Testis (tissue), 2 donors: ENCODE data around the gene CCDC138.

Experiments used
- POLR2A ChIP-seq: fragments of 450-650 bp; IDR thresholded peaks from one replicate; pipeline ENCODE4 v1.6.1; 2017; ENCODE audit warnings: antibody characterized with exemption, mild to moderate bottlenecking, moderate library complexity
- TF ChIP-seq, protein P1 (sequence below), 3 experiments: fragments of 450-650 bp in 2 of 3; fragments of 200-600 bp in 1 of 3; sonication (generic) in 1 of 3; IDR thresholded peaks; one replicate each; pipeline ENCODE4 v1.5.1; 2016 to 2019; ENCODE audit warnings: antibody characterized with exemption in 3 of 3, mild to moderate bottlenecking in 2 of 3, moderate library complexity in 1 of 3

DNA sequence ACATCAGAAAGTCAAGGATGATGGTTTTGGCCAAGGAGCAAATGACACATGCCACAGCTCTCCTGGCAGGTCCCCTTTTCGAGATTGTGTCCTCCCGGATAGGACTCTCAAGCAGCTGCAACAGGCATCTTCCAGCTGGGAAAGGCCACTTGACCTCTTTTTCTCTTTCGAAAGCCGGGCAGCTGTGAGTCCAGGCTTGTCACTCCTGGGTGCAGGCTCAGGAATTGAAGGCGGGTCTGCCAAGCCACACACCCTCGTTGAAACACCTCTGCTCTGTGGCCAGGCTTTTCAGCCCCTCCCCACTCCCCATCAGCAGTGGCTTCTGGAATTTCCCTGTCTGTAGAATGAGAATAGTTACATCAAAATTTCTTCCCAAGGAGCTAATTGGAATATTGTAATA, 98.0 kb downstream of the CCDC138 start:
- TF ChIP-seq, protein P1, sequence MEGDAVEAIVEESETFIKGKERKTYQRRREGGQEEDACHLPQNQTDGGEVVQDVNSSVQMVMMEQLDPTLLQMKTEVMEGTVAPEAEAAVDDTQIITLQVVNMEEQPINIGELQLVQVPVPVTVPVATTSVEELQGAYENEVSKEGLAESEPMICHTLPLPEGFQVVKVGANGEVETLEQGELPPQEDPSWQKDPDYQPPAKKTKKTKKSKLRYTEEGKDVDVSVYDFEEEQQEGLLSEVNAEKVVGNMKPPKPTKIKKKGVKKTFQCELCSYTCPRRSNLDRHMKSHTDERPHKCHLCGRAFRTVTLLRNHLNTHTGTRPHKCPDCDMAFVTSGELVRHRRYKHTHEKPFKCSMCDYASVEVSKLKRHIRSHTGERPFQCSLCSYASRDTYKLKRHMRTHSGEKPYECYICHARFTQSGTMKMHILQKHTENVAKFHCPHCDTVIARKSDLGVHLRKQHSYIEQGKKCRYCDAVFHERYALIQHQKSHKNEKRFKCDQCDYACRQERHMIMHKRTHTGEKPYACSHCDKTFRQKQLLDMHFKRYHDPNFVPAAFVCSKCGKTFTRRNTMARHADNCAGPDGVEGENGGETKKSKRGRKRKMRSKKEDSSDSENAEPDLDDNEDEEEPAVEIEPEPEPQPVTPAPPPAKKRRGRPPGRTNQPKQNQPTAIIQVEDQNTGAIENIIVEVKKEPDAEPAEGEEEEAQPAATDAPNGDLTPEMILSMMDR (IDR thresholded peaks at IDR 0.05), result no peak
- no peak for TF ChIP-seq POLR2A
